ENCODE data around the gene INTS12. TPM values are rescaled to one million over a fixed set of nuclear protein-coding genes. Genes with fewer than 3 reads are reported as not detected.

Gene INTS12
- total RNA-seq, 1 experiment from 2014 or later: 18.7 TPM

DNA sequence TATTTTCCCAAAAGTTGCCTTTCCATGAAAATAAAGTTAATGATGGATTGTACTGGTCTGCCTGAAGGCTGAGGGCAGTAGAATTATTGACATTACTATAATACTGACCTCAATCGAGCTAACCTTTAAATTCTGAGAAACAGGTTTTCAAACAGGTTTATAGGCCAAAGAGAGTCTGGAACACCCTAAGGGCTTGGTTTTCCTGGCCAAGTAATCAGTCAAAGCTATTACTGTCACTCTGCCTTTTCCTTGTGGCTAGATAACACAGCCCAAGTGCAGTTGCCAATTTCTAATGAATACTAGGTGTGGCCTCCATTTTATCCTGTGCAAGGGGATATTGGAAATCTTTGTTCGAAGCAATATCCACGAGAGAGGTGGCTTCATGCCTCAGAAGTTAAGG, 75.2 kb downstream of the INTS12 start:
- no peak for DNase-seq (ENCODE audit: extremely low read depth, low read depth)

Other genes starting within 250 kb of the INTS12 start
- gene PPA2, start 234.6 kb downstream of the INTS12 start, total RNA-seq (2014; rRNA removed; shearing (Covaris generic)): 143 and 180 TPM in 2 replicates
- 0.02 TPM in 1 of 2 replicates, not detected in the other for gene ARHGEF38, start 156.1 kb downstream of the INTS12 start, total RNA-seq (2014; rRNA removed; shearing (Covaris generic))
- 15.4 and 15.7 TPM in 2 replicates for gene GSTCD, start 95 bp upstream of the INTS12 start, total RNA-seq (2014; rRNA removed; shearing (Covaris generic))
- gene NPNT, start 186.8 kb upstream of the INTS12 start, total RNA-seq (2014; rRNA removed; shearing (Covaris generic)): 0.12 and 0.38 TPM in 2 replicates

Data from NCI-H460 (cell line).